GM06990 (cell line): ENCODE data around the gene SLC30A2.

ENCODE experiments used
- DNase-seq: peaks from one replicate; pipeline ENCODE4 v3.0.0-alpha.2; 2011; ENCODE audit not compliant: insufficient read length; ENCODE audit errors: extremely low read depth
- H3K27me3 ChIP-seq: replicated peaks from 2 replicates; pipeline ENCODE4 v1.6.0; 2011; ENCODE audit warnings: low read length; ENCODE audit not compliant: control insufficient read depth, insufficient read depth
- H3K36me3 ChIP-seq: 2 replicates; pipeline ENCODE4 v1.5.1; 2011; ENCODE audit warnings: low read length; ENCODE audit not compliant: control insufficient read depth, insufficient read depth
- H3K4me3 ChIP-seq: replicated peaks from 2 replicates; pipeline ENCODE4 v1.5.1; 2011; ENCODE audit warnings: low read depth, mild to moderate bottlenecking, control low read depth, low read length
- TF ChIP-seq, protein P1 (sequence below): IDR thresholded peaks from 2 replicates; pipeline ENCODE4 v1.5.1; 2011; ENCODE audit warnings: low read length, control low read depth, mild to moderate bottlenecking, inconsistent platforms; ENCODE audit not compliant: insufficient read depth, poor library complexity, severe bottlenecking

Gene SLC30A2

GRCh38 chr1:26072305-26072704 is 26.4 kb upstream of the SLC30A2 start:
- DNase-seq, result no peak
- no peaks in the 10 kb centered on the region for H3K36me3 ChIP-seq
- peaks cover 2% of the 10 kb centered on the region for H3K27me3 ChIP-seq
- no peak overlapping the region for H3K4me3 ChIP-seq
- TF ChIP-seq, protein P1, sequence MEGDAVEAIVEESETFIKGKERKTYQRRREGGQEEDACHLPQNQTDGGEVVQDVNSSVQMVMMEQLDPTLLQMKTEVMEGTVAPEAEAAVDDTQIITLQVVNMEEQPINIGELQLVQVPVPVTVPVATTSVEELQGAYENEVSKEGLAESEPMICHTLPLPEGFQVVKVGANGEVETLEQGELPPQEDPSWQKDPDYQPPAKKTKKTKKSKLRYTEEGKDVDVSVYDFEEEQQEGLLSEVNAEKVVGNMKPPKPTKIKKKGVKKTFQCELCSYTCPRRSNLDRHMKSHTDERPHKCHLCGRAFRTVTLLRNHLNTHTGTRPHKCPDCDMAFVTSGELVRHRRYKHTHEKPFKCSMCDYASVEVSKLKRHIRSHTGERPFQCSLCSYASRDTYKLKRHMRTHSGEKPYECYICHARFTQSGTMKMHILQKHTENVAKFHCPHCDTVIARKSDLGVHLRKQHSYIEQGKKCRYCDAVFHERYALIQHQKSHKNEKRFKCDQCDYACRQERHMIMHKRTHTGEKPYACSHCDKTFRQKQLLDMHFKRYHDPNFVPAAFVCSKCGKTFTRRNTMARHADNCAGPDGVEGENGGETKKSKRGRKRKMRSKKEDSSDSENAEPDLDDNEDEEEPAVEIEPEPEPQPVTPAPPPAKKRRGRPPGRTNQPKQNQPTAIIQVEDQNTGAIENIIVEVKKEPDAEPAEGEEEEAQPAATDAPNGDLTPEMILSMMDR, result no peak

- H3K36me3 ChIP-seq, result no peaks in the 10 kb centered on the region
- H3K27me3 ChIP-seq, result peaks cover 2% of the 10 kb centered on the region
- TF ChIP-seq, protein P1, result no peak
- DNase-seq, result no peak
- H3K4me3 ChIP-seq, result no peak overlapping the region
Observed at GRCh38 chr1:26070963-26071342, 25.0 kb upstream of the SLC30A2 start.

GRCh38 chr1:26070296-26070962 is 24.5 kb upstream of the SLC30A2 start:
- Histone ChIP-seq H3K27me3 (peaks cover 2% of the 10 kb centered on the region), H3K4me3 (no peak overlapping the region), H3K36me3 (no peaks in the 10 kb centered on the region)
- no peak for DNase-seq
- TF ChIP-seq, protein P1, result no peak

DNA sequence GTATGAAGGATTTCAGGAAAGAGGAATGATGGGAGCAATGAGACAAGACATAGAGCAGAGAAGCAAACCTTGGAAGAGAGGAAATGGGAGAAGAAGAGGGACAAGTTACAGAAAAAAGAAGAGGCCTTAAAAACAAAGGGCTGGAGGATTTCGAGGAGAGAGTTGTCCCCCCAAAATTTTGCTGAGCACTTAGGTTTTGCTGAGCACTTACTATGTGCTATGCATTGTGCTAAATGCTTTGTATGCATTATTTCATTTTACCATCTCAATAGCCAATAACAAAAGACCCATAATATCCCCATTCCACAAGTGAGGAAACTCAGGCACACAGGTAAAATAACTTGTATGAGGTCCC is 24.0 kb upstream of the SLC30A2 start:
- TF ChIP-seq, protein P1, result no peak
- Histone ChIP-seq H3K36me3 (no peaks in the 10 kb centered on the region), H3K4me3 (no peak overlapping the region), H3K27me3 (no peaks in the 10 kb centered on the region; the same call in none of the 2 replicates)
- DNase-seq, result no peak

- H3K36me3 ChIP-seq, result no peaks in the 10 kb centered on the region
- no peaks in the 10 kb centered on the region; the same call in none of the 2 replicates for H3K27me3 ChIP-seq
- TF ChIP-seq, protein P1, result no peak
- no peak for DNase-seq
- H3K4me3 ChIP-seq, result no peak within 1 kb of the TSS
Observed at GRCh38 chr1:26067432-26067911, 21.6 kb upstream of the SLC30A2 start, which contains the start of gene TRIM63. Gene TRIM63, minus strand, starts transcription at chr1:26067630. Its CDS starts 136 bp downstream, at chr1:26067494.

DNA sequence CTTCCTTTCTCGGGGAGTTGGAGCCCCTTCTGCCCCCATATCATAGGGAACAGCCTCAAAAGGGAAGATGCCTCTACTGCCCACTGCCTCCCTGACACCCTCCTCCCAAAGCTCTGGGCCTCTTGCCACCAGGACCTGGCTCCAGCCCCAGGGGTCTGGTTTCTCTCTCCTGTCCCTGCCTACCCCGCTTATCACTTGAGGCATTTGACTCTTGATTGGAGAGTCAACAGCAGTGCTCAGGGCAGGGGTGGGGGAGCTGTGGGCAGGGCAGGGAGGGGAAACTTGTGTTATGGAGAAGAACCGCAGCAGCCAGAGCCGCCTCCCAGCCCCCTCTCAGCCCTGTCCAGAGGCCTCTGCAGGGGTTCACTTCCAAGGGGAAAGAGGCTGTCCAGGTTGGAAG is 20.9 kb upstream of the SLC30A2 start:
- no peaks in the 10 kb centered on the region; the same call in none of the 2 replicates for H3K27me3 ChIP-seq

More for the DNA sequence above, 20.9 kb upstream of the SLC30A2 start:
- TF ChIP-seq, protein P1, result no peak
- H3K4me3 ChIP-seq, result no peak overlapping the region
- no peaks in the 10 kb centered on the region for H3K36me3 ChIP-seq
- DNase-seq, result no peak
